WTC11 (cell line): ENCODE measurements around the gene LCTL. TPM values are rescaled to one million over a fixed set of nuclear protein-coding genes. Genes with fewer than 3 reads are reported as not detected.
"Not testable (repeated sequence)": the region's sequence is repeated elsewhere in the genome, so short reads cannot be mapped to it uniquely, and the experiment has no call there.

Experiments
- ATAC-seq: fragments of 200-7000 bp; cut with Tn5 transposase; 2 replicates; pipeline ENCODE4 v1.10.0; 2021; ENCODE audit warnings: mild to moderate bottlenecking, moderate library complexity
- CTCF ChIA-PET: fragments of 300-600 bp; sonication (Branson Sonifier 250); formaldehyde crosslinking; loops from one replicate; lab custom pipeline; 2021; ENCODE audit warnings: antibody characterized with exemption; lab: Charles Lee
- POLR2A ChIA-PET: fragments of 350-600 bp; sonication (Branson Sonifier 250); formaldehyde crosslinking; loops from one replicate; lab custom pipeline; 2021; ENCODE audit warnings: antibody characterized with exemption; lab: Charles Lee
- DNase-seq: peaks from one replicate; pipeline ENCODE4 v3.0.0; 2021; ENCODE audit warnings: low spot score
- H3K27ac Mint-ChIP-seq: 2 replicates; pipeline ENCODE4 v1.8.0; 2021; ENCODE audit warnings: mixed read lengths
- H3K27me3 Mint-ChIP-seq: 2 replicates; pipeline ENCODE4 v1.8.0; 2021; ENCODE audit warnings: low read depth, mild to moderate bottlenecking, moderate library complexity, mixed read lengths
- H3K36me3 Mint-ChIP-seq: 2 replicates; pipeline ENCODE4 v1.8.0; 2021; ENCODE audit warnings: mixed read lengths
- H3K4me1 Mint-ChIP-seq: 2 replicates; pipeline ENCODE4 v1.8.0; 2022; ENCODE audit warnings: mixed read lengths
- H3K4me3 Mint-ChIP-seq: 2 replicates; pipeline ENCODE4 v1.8.0; 2021; ENCODE audit warnings: mild to moderate bottlenecking, moderate library complexity, mixed read lengths
- H3K9me3 Mint-ChIP-seq: 2 replicates; pipeline ENCODE4 v1.8.0; 2021; ENCODE audit warnings: mixed read lengths
- CREB1 ChIP-seq: sonication (generic); formaldehyde crosslinking; IDR thresholded peaks from 2 replicates; pipeline ENCODE4 v1.8.0; 2023; ENCODE audit warnings: mild to moderate bottlenecking, missing genetic modification reagents
- EMX1 ChIP-seq: fragments of 250-450 bp; sonication (Bioruptor Pico); IDR thresholded peaks from 2 replicates; pipeline ENCODE4 v1.8.0; 2021; ENCODE audit warnings: mild to moderate bottlenecking
- ESRRA ChIP-seq: sonication (generic); formaldehyde crosslinking; IDR thresholded peaks from 2 replicates; pipeline ENCODE4 v1.8.1; 2022; ENCODE audit warnings: mild to moderate bottlenecking, missing genetic modification reagents, borderline replicate concordance
- HMGA2 ChIP-seq: fragments of 250-450 bp; sonication (Bioruptor Pico); IDR thresholded peaks from 2 replicates; pipeline ENCODE4 v1.4.0; 2021; ENCODE audit warnings: mild to moderate bottlenecking, moderate library complexity
- JUN ChIP-seq: sonication (generic); formaldehyde crosslinking; IDR thresholded peaks from 2 replicates; pipeline ENCODE4 v1.8.0; 2023; ENCODE audit warnings: mild to moderate bottlenecking, missing genetic modification reagents
- MYBL2 ChIP-seq: sonication (generic); formaldehyde crosslinking; IDR thresholded peaks from 2 replicates; pipeline ENCODE4 v1.8.1; 2023; ENCODE audit warnings: mild to moderate bottlenecking, moderate library complexity, missing genetic modification reagents
- OVOL2 ChIP-seq: fragments of 250-450 bp; sonication (Bioruptor Pico); IDR thresholded peaks from 2 replicates; pipeline ENCODE4 v1.9.0; 2021; ENCODE audit warnings: mild to moderate bottlenecking, borderline replicate concordance
- RELA ChIP-seq: sonication (generic); formaldehyde crosslinking; IDR thresholded peaks from 2 replicates; pipeline ENCODE4 v1.8.1; 2022; ENCODE audit warnings: missing genetic modification reagents, mild to moderate bottlenecking, borderline replicate concordance
- SP1 ChIP-seq: sonication (generic); formaldehyde crosslinking; conservative IDR thresholded peaks from 2 replicates; pipeline ENCODE4 v1.8.1; 2022; ENCODE audit warnings: missing genetic modification reagents
- TCF7 ChIP-seq: sonication (generic); formaldehyde crosslinking; IDR thresholded peaks from 2 replicates; pipeline ENCODE4 v1.8.0; 2022; ENCODE audit warnings: mild to moderate bottlenecking, low read depth, missing genetic modification reagents, moderate library complexity
- ZNF425 ChIP-seq: fragments of 250-450 bp; sonication (Bioruptor Pico); conservative IDR thresholded peaks from 2 replicates; pipeline ENCODE4 v1.9.0; 2021; ENCODE audit warnings: mild to moderate bottlenecking
- ZNF512 ChIP-seq: sonication (generic); formaldehyde crosslinking; IDR thresholded peaks from 2 replicates; pipeline ENCODE4 v1.8.1; 2022; ENCODE audit warnings: missing genetic modification reagents, borderline replicate concordance
- ZNF671 ChIP-seq: fragments of 250-450 bp; sonication (Bioruptor Pico); IDR thresholded peaks from 2 replicates; pipeline ENCODE4 v1.8.0; 2021; ENCODE audit warnings: mild to moderate bottlenecking
- total RNA-seq: library from RNA; stranded (reverse); gene quantifications from 3 replicates; pipeline ENCODE4 v1.2.3, GENCODE V29; 2021
- TF ChIP-seq, protein P1 (sequence below): sonication (generic); formaldehyde crosslinking; IDR thresholded peaks from 2 replicates; pipeline ENCODE4 v1.8.1; 2022; ENCODE audit warnings: low read depth, missing genetic modification reagents, borderline replicate concordance

The LCTL gene
- total RNA-seq, 1 experiment from 2014 or later: 2.2 TPM

GRCh38 chr15:66503041-66503648, 62.7 kb downstream of the LCTL start:
- Mint-ChIP-seq H3K4me1 (peaks cover 36% of the 10 kb centered on the region), H3K4me3 (peak overlapping the region; percentile 100), H3K36me3 (peaks cover 65% of the 10 kb centered on the region), H3K27ac (peak overlapping the region; percentile 99)
- H3K27me3 Mint-ChIP-seq, H3K9me3 Mint-ChIP-seq, DNase-seq, ATAC-seq, POLR2A ChIA-PET: not testable (repeated sequence)
- CTCF ChIA-PET: interaction anchor here (0.6 kb wide), 1 partner anchor 1042 kb away, joined by 3 read pairs; no protein-coding TSS in a partner anchor

GRCh38 chr15:66502491-66502890, 63.3 kb downstream of the LCTL start:
- H3K4me3 Mint-ChIP-seq: peak overlapping the region; percentile 100
- no peaks in the 10 kb centered on the region for H3K27me3 Mint-ChIP-seq
- no peak for DNase-seq
- no peaks in the 10 kb centered on the region for H3K9me3 Mint-ChIP-seq
- TF ChIP-seq, protein P1, sequence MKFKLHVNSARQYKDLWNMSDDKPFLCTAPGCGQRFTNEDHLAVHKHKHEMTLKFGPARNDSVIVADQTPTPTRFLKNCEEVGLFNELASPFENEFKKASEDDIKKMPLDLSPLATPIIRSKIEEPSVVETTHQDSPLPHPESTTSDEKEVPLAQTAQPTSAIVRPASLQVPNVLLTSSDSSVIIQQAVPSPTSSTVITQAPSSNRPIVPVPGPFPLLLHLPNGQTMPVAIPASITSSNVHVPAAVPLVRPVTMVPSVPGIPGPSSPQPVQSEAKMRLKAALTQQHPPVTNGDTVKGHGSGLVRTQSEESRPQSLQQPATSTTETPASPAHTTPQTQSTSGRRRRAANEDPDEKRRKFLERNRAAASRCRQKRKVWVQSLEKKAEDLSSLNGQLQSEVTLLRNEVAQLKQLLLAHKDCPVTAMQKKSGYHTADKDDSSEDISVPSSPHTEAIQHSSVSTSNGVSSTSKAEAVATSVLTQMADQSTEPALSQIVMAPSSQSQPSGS: no peak
- TF ChIP-seq OVOL2 (CRISPR knock-in tag): no peak
- no peak for TF ChIP-seq ZNF512 (CRISPR knock-in tag)
- no peak for TF ChIP-seq CREB1 (CRISPR knock-in tag)
- TF ChIP-seq RELA: no peak
- no peak for TF ChIP-seq JUN (CRISPR knock-in tag)
- peaks cover 40% of the 10 kb centered on the region for H3K4me1 Mint-ChIP-seq
- POLR2A ChIA-PET: no interaction called here
- CTCF ChIA-PET: no interaction called here
- ATAC-seq: no peak
- H3K27ac Mint-ChIP-seq: peak overlapping the region; percentile 99
- H3K36me3 Mint-ChIP-seq: peaks cover 69% of the 10 kb centered on the region

DNA sequence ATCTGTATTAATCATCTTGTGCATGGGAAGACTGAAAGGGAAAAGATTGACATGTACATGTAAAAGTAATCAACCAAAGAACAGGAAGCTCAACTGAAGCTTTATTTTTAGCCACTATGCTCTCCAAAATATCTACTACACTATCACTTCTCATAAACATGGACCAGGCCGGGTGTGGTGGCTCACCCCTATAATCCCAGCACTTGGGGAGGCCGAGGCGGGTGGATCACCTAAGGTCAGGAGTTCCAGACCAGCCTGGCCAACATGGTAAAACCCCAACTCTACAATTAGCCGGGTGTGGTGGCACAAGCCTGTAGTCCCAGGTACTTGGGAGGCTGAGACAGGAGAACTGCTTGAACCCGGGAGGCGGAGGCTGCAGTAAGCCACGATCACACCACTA, 65.5 kb downstream of the LCTL start:
- Mint-ChIP-seq H3K4me3 (peak overlapping the region; percentile 6; the same call in 1 of the 2 replicates), H3K36me3 (peaks cover 73% of the 10 kb centered on the region), H3K4me1 (peaks cover 31% of the 10 kb centered on the region), H3K27ac (peak overlapping the region; percentile 84)
- CTCF ChIA-PET: interaction anchor here (4.2 kb wide), 1 partner anchor 97 kb away, joined by 50 read pairs; no protein-coding TSS in a partner anchor
- H3K27me3 Mint-ChIP-seq, DNase-seq, ATAC-seq, POLR2A ChIA-PET, H3K9me3 Mint-ChIP-seq: not testable (repeated sequence)

GRCh38 chr15:66498501-66499386, 67.1 kb downstream of the LCTL start:
- H3K27ac Mint-ChIP-seq: peak overlapping the region; percentile 99
- no peaks in the 10 kb centered on the region for H3K27me3 Mint-ChIP-seq

More at GRCh38 chr15:66498501-66499386, 67.1 kb downstream of the LCTL start:
- ATAC-seq: no peak
- peaks cover 75% of the 10 kb centered on the region for H3K36me3 Mint-ChIP-seq
- POLR2A ChIA-PET: interaction anchor here (0.5 to 2.6 kb wide), 5 partner anchors 75 to 204 kb away, joined by 3 to 7 read pairs (median 5); partner anchors contain the start of gene MAP2K1
- no peak for TF ChIP-seq TCF7 (CRISPR knock-in tag)
- TF ChIP-seq ZNF425 (CRISPR knock-in tag): peak; percentile 18; the same call in 1 of the 2 replicates
- no peak for TF ChIP-seq HMGA2 (CRISPR knock-in tag)
- TF ChIP-seq ZNF671 (CRISPR knock-in tag): peak; percentile 76; the same call in 1 of the 2 replicates
- TF ChIP-seq EMX1: no peak; the same call in 1 of the 2 replicates
- 0 out of 2 replicates have a peak, but pooled peaks have one; percentile 31 for TF ChIP-seq MYBL2 (CRISPR knock-in tag)
- TF ChIP-seq SP1 (CRISPR knock-in tag): no peak
- no peak for TF ChIP-seq ESRRA (CRISPR knock-in tag)
- DNase-seq: no peak
- no peak overlapping the region for H3K4me3 Mint-ChIP-seq
- H3K4me1 Mint-ChIP-seq: peaks cover 30% of the 10 kb centered on the region
- CTCF ChIA-PET: interaction anchor here (0.6 to 4.2 kb wide), 19 partner anchors 9 to 1773 kb away, joined by 3 to 50 read pairs (median 4); partner anchors contain the start of gene MAP2K1
- no peaks in the 10 kb centered on the region for H3K9me3 Mint-ChIP-seq
